GM03348 (cell line): ENCODE results near the gene SAMD11.
"Not testable (repeated sequence)": the region's sequence is repeated elsewhere in the genome, so short reads cannot be mapped to it uniquely, and the experiment has no call there.

Experiments
- DNase-seq: peaks from one replicate; pipeline ENCODE4 v3.0.0; 2012; ENCODE audit warnings: low spot score

Gene SAMD11

DNA sequence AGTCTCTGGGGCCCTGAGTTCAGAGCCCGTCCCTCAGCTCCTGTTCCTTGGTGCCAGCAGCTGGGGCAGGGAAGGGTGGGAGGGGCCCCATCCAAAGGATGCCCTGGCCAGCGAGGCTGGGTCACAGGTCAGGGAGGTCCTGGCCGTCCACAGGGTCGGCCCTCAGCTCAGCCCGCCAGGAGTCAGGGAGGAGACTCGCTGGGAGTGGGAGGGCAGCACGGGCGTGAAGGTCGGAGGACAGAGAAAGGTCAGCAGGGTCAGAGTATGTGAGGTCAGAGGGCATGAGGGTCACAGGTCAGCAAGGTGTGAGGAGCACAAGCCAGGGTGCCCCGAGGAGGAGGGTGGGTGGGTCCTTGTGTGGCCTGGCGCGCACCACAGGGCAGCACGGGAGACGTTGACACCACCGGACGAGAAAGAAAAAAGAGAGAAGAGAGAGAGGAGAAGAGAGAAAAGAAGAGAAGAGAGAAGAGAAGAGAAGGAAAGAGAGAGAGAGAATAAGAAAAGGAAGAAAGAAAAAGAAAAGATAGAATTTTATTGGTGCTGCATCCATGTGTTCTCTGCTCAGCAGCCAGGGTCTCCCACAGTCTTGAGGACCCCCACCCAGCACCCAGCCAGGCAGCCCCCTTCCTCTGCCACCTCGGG lies 51.1 kb downstream of the SAMD11 start:
- no peak for DNase-seq

- no peak for DNase-seq
These were observed 51.6 kb downstream of the SAMD11 start for GRCh38 chr1:975365-975764.

DNA sequence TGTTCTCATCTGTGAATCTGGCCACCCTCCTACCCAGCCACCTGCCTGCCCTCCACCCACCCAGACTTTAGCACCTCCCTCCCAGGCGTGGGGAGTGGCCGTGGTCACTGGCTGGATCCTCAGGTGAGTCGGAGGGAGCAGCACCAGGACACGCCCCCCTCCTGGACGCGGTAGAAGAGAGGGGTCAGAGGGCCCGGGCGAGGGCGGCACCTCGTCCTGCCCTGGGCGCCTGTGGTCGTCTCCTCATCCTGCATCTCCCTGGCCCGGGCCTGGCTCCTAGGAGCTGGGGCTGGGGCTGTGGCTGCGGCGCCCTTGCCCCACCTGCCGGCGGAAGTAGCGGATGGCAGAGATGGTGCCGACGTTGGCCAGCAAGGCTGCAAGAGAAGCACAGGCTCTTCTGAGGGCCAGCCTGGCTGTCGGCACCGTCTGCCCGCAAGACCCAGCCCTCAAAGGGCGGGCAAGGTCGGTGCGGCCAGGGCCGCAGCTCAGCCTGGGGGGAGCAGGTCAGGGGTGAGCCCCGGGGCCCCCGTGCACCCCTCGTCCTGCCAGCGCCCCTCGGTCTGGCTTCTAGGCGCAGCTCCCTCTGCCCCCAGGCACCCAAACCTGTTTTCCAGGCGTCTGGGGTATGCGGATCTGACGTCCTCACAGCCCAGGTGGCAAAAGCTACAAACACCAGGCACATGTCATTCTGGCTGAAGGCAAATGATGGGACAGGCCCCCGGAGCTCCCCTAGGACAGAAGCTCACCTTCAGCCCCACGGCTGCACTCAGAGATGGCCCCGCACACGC lies 52.4 kb downstream of the SAMD11 start:
- DNase-seq: peak; percentile 90

GRCh38 chr1:976791-977190 lies 53.1 kb downstream of the SAMD11 start:
- not testable (repeated sequence) for DNase-seq

- no peak for DNase-seq
These were observed 54.5 kb downstream of the SAMD11 start for GRCh38 chr1:978069-978834.

- no peak for DNase-seq
These were observed 55.4 kb downstream of the SAMD11 start for GRCh38 chr1:978835-979743.

- DNase-seq: no peak
These were observed 56.0 kb downstream of the SAMD11 start for GRCh38 chr1:979744-980072.

- no peak for DNase-seq
These were observed 56.4 kb downstream of the SAMD11 start for GRCh38 chr1:980137-980571.

GRCh38 chr1:980602-981395 lies 57.1 kb downstream of the SAMD11 start:
- no peak for DNase-seq

GRCh38 chr1:981491-981954 lies 57.8 kb downstream of the SAMD11 start:
- no peak for DNase-seq

DNA sequence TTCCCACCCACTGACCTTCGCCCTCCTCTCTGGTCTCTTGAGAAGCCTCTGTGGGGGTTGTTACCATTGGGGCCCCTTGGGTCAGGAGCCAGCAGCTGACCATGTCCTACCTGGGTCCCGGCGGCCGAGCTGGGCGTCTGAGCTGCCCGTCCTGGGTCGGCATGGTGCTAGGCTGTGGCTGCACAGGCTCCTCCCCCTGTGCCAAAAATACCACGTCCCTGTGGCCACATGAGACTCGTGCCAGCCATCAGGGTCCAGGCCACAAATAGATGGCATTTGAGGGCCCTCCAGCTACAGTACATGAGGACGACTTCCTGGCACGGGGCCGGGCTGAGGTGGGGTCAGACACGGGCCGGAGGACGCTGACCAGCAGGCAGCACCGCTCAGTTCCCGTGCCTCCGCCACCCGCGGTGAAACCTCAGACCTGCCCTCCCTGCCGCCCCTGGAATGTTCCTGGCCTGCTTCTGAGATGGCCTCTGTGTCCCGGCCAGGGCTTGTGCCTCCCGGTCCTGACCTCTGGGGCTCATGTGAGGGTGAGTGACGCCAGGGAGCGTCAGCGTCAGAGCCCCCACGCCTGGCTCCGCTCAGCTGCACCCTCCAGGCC lies 58.3 kb downstream of the SAMD11 start, which contains the start of gene PERM1:
PERM1 (minus strand) TSS at position 139 of the 604 bp plus-strand sequence. CDS start 1,064 bp downstream, outside the sequence.
- DNase-seq: no peak

- no peak for DNase-seq
These were observed 59.2 kb downstream of the SAMD11 start for GRCh38 chr1:982765-983436.

GRCh38 chr1:983798-984475 lies 60.2 kb downstream of the SAMD11 start:
- peak; percentile 89 for DNase-seq

DNA sequence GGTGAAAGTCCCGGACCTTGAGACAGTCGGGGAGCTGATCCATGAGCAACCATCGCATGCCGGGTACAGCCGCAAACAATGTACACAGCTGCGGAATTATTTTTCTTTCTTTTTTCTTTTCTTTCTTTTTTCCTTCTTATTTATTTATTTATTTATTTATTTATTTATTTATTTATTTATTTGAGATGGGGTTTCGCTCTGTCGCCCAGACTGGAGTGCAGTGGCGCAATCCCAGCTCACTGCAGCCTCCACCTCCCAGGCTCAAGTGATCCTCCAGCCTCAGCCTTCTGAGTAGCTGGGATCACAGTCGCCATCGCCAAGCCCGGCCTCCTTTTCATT lies 60.7 kb downstream of the SAMD11 start:
- DNase-seq: no peak

DNA sequence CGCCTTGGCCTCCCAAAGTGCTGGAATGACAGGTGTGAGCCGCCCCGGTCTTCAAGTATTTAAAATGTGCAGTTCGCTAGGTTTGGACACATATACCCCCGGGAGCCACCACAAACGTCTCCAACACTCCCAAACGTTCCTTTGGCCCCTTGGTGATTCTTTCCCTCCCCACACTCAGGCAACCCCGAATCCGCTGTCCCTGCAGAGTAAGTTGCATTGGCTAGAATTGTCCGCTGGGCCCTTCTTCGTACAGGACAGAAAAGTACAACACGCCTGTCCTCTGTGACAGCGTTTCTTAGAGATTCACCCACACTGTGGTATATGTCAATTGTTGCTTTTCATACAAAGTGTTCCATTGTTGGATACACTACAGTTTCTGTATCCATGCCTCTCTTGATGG lies 61.4 kb downstream of the SAMD11 start:
- no peak for DNase-seq

DNA sequence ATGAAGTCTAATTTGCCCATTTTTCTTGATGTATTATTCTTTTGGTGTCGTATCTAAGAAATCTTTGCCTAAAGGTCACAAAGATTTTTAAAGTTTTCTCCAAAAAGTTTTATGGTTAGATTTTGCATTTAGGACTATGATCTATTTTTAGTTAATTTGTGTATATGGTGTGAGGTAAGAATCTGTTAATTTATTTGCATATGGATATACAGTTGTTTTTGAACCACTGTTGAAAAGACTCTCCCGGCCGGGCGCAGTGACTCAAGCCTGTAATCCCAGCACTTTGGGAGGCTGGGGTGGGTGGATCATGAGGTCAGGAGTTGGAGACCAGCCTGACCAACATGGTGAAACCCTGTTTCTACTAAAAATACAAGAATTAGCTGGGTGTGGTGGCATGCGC lies 64.3 kb downstream of the SAMD11 start:
- DNase-seq: not testable (repeated sequence)

DNA sequence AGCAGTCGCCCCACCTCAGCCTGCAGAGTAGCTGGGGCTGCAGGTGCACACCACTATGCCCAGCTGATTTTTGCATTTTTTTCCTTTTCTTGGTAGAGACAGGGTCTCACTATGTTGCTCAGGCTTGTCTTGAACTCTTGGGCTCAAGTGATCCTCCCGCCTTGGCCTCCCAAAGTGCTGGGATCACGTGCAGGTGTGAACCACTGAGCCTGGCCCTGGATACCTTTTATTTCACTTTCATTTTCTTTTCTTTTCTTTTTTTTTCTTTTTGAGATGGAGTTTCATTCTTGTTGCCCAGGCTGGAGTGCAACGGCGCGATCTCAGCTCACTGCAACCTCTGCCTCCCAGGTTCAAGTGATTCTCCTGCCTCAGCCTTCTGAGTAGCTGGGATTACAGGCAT lies 67.6 kb downstream of the SAMD11 start:
- not testable (repeated sequence) for DNase-seq

GRCh38 chr1:991895-992294 lies 68.2 kb downstream of the SAMD11 start:
- no peak for DNase-seq

DNA sequence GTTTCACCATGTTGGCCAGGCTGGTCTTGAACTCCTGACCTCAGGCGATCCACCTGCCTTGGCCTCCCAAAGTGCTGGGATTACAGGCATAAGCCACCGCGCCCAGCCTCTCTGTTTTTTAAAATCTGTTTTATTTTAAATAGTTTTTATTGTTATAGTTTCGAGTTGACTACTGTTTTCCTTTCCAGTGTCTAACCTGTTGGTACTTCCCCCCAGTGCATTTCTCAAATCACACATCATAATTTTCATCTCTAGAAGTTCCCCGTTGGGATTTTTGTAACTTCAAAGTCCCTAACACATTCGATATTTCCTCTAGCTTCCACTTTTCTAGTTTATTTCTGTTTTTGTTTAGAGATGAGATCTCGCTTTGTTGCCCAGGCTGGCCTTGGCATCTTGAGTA lies 68.6 kb downstream of the SAMD11 start:
- DNase-seq: no peak
